Natural killer cell (primary cell): ENCODE results near the gene TRIM69. TPM values are rescaled to one million over a fixed set of nuclear protein-coding genes. Genes with fewer than 3 reads are reported as not detected.

Experiments used
- ATAC-seq, 3 donors: fragments of 150-1000 bp in 2 of 3; fragments of 200-7000 bp in 1 of 3; cut with Tn5 transposase; 1 replicate in 1 of 3; 2 replicates in 2 of 3; pipeline ENCODE4 v1.10.0; 2021; ENCODE audit warnings: mild to moderate bottlenecking in 2 of 3, moderate library complexity in 2 of 3
- DNase-seq, 2 donors: peaks; one replicate each; pipeline versions ENCODE4 v3.0.0 to v3.0.0-alpha.2; 2013 to 2021; ENCODE audit warnings: mixed read lengths in 1 of 2
- H3K27ac ChIP-seq: one replicate; pipeline ENCODE4 v1.5.1; 2013; ENCODE audit warnings: mild to moderate bottlenecking, low read length
- H3K27me3 ChIP-seq: one replicate; pipeline ENCODE4 v1.6.1; 2013; ENCODE audit warnings: low read length; ENCODE audit not compliant: control insufficient read depth, insufficient read depth
- H3K36me3 ChIP-seq: one replicate; pipeline ENCODE4 v1.6.1; 2013; ENCODE audit warnings: low read length; ENCODE audit not compliant: control insufficient read depth, insufficient read depth
- H3K4me1 ChIP-seq: one replicate; pipeline ENCODE4 v1.6.1; 2013; ENCODE audit warnings: low read length; ENCODE audit not compliant: control insufficient read depth, insufficient read depth
- H3K4me3 ChIP-seq: one replicate; pipeline ENCODE4 v1.5.1; 2013; ENCODE audit warnings: low read length
- H3K9me3 ChIP-seq: one replicate; pipeline ENCODE4 v1.6.1; 2013; ENCODE audit warnings: low read length; ENCODE audit not compliant: control insufficient read depth, insufficient read depth
- H3K27ac Mint-ChIP-seq, 2 donors: one replicate each; pipeline ENCODE4 v1.8.0; 2022; ENCODE audit warnings: mild to moderate bottlenecking in 2 of 2, mixed read lengths in 2 of 2, moderate library complexity in 1 of 2
- H3K27me3 Mint-ChIP-seq, 2 donors: one replicate each; pipeline ENCODE4 v1.8.0; 2022; ENCODE audit warnings: low read depth in 2 of 2, mixed read lengths in 2 of 2
- H3K36me3 Mint-ChIP-seq: one replicate; pipeline ENCODE4 v1.8.0; 2022; ENCODE audit warnings: mixed read lengths
- H3K4me1 Mint-ChIP-seq, 2 donors: one replicate each; pipeline ENCODE4 v1.8.0; 2022; ENCODE audit warnings: mixed read lengths in 2 of 2
- H3K4me3 Mint-ChIP-seq: one replicate; pipeline ENCODE4 v1.8.0; 2022; ENCODE audit warnings: mild to moderate bottlenecking, moderate library complexity, mixed read lengths
- H3K9me3 Mint-ChIP-seq, 2 donors: one replicate each; pipeline ENCODE4 v1.8.0; 2022; ENCODE audit warnings: mixed read lengths in 2 of 2
- CTCF ChIP-seq: fragments of 200-600 bp; IDR thresholded peaks from one replicate; pipeline ENCODE4 v1.8.0; 2022; ENCODE audit warnings: antibody characterized with exemption
- WGBS: methylation state at CpG from one replicate; pipeline ENCODE4 v1.1.7; 2013; ENCODE audit warnings: missing lambda C conversion rate; ENCODE audit not compliant: insufficient coverage; 5-methylcytosine and 5-hydroxymethylcytosine counted together
- intact Hi-C: fragments of 100-400 bp; cut with micrococcal nuclease; formaldehyde crosslinking; loops from one replicate; pipeline ENCODE4 v1.14.2; 2022
- total RNA-seq, 4 donors: library from RNA; stranded (reverse); fragments of 120-200 nt in 1 of 4; gene quantifications; one replicate each; pipeline versions ENCODE4 v1.2.3 to v1.2.4, GENCODE V29; 2013 to 2022

Gene TRIM69
- total RNA-seq, 3 donors from 2014 or later (not counting 1 experiment from before 2014, with no cell fraction given), result 14.2 to 20.1 (median 16.3) TPM

GRCh38 chr15:44812029-44812517 is 75.7 kb downstream of the TRIM69 start:
- peaks cover 4 to 36% of the 10 kb centered on the region in 2 donors for H3K27me3 Mint-ChIP-seq
- ATAC-seq, result no peak
- no peak overlapping the region for H3K27ac ChIP-seq

GRCh38 chr15:44813231-44813630 is 76.9 kb downstream of the TRIM69 start:
- no peak for TF ChIP-seq CTCF
- Mint-ChIP-seq H3K4me3 (no peak overlapping the region), H3K27ac (no peak overlapping the region), H3K36me3 (no peaks in the 10 kb centered on the region), H3K9me3 (no peaks in the 10 kb centered on the region), H3K4me1 (no peaks in the 10 kb centered on the region), H3K27me3 (peaks cover 4 to 30% of the 10 kb centered on the region in 2 donors)
- H3K4me3 ChIP-seq, result no peak overlapping the region
- ATAC-seq (no peak), DNase-seq (no peak)
- H3K27me3 ChIP-seq, result no peaks in the 10 kb centered on the region
- H3K36me3 ChIP-seq, result no peaks in the 10 kb centered on the region
- H3K4me1 ChIP-seq, result no peaks in the 10 kb centered on the region
- no peak overlapping the region for H3K27ac ChIP-seq
- no peaks in the 10 kb centered on the region for H3K9me3 ChIP-seq
- 45% methylated on average over 3 of the region's 3 CpGs for WGBS
- intact Hi-C loops, result no loop called here

More at GRCh38 chr15:44812029-44812517, 75.7 kb downstream of the TRIM69 start:
- Mint-ChIP-seq H3K4me1 (no peaks in the 10 kb centered on the region), H3K27ac (no peak overlapping the region), H3K36me3 (no peaks in the 10 kb centered on the region), H3K4me3 (no peak overlapping the region), H3K9me3 (no peaks in the 10 kb centered on the region)
- intact Hi-C loops, result no loop called here
- Histone ChIP-seq H3K9me3 (no peaks in the 10 kb centered on the region), H3K36me3 (no peaks in the 10 kb centered on the region), H3K4me1 (no peaks in the 10 kb centered on the region), H3K27me3 (no peaks in the 10 kb centered on the region), H3K4me3 (no peak overlapping the region)
- 78% methylated on average over 4 of the region's 5 CpGs for WGBS
- DNase-seq, result no peak
- no peak for TF ChIP-seq CTCF

Other genes starting within 250 kb of the TRIM69 start
- gene EIF3J, start 199.4 kb upstream of the TRIM69 start, total RNA-seq, result 10 to 100 TPM; 53.1 to 75.7 (median 72.4) TPM
- gene SPG11, start 72.9 kb upstream of the TRIM69 start, total RNA-seq, result 100 to 1,000 TPM; 123 to 154 (median 153) TPM
- 100 to 1,000 TPM; 101 to 145 (median 112) TPM for gene PATL2, start 25.2 kb upstream of the TRIM69 start, total RNA-seq
- gene B2M, start 25.0 kb upstream of the TRIM69 start, total RNA-seq, result 1,000 to 10,000 TPM; 7,484 to 8,893 (median 7,665) TPM
- under 1 TPM in 1 of 3 donors, not detected in 2; 0.48 TPM for gene TERB2, start 220.2 kb downstream of the TRIM69 start, total RNA-seq